Fibroblast of mammary gland (primary cell): ENCODE measurements around the gene CNP.

Experiments
- DNase-seq: peaks from one replicate; pipeline ENCODE4 v3.0.0-alpha.2; 2010; ENCODE audit warnings: low read depth
- H3K4me3 ChIP-seq: 2 replicates; pipeline ENCODE4 v1.5.1; 2011; ENCODE audit warnings: low read depth, mild to moderate bottlenecking, low read length, moderate library complexity; ENCODE audit not compliant: control insufficient read depth
- CTCF ChIP-seq: conservative IDR thresholded peaks from 2 replicates; pipeline ENCODE4 v1.5.1; 2011; ENCODE audit warnings: low read depth, low read length, inconsistent platforms; ENCODE audit not compliant: control insufficient read depth, insufficient read depth

Gene CNP

GRCh38 chr17:41932816-41933389 is 33.7 kb upstream of the CNP start:
- no peak overlapping the region for H3K4me3 ChIP-seq
- TF ChIP-seq CTCF: no peak
- DNase-seq: no peak

- no peak for TF ChIP-seq CTCF
- DNase-seq: no peak
These were observed 31.0 kb upstream of the CNP start for GRCh38 chr17:41935641-41936040.

GRCh38 chr17:41937970-41938954 is 28.3 kb upstream of the CNP start:
- no peak for DNase-seq
- no peak for TF ChIP-seq CTCF
- H3K4me3 ChIP-seq: no peak overlapping the region

More at GRCh38 chr17:41935641-41936040, 31.0 kb upstream of the CNP start:
- no peak overlapping the region for H3K4me3 ChIP-seq

- no peak for DNase-seq
- no peak overlapping the region for H3K4me3 ChIP-seq
- no peak for TF ChIP-seq CTCF
These were observed 27.4 kb upstream of the CNP start for GRCh38 chr17:41939044-41939692.

GRCh38 chr17:41939693-41940090 is 26.9 kb upstream of the CNP start:
- no peak overlapping the region for H3K4me3 ChIP-seq
- no peak for TF ChIP-seq CTCF
- no peak for DNase-seq

- no peak for DNase-seq
- H3K4me3 ChIP-seq: no peak overlapping the region
- no peak for TF ChIP-seq CTCF
These were observed 25.4 kb upstream of the CNP start for GRCh38 chr17:41941168-41941567.
